HEK293 (cell line): ENCODE results near the gene UNC13A.

Experiments
- CTCF ChIA-PET: fragments of 350-600 bp; formaldehyde crosslinking; extraction: SDS; loops from one replicate; lab custom pipeline; 2021; ENCODE audit warnings: antibody characterized with exemption; lab: Yijun Ruan, JAX
- POLR2A ChIA-PET: fragments of 300-600 bp; formaldehyde crosslinking; extraction: SDS; loops from one replicate; lab custom pipeline; 2020; ENCODE audit warnings: antibody characterized with exemption, inconsistent platforms; lab: Yijun Ruan, JAX
- H3K27ac ChIP-seq: fragments of 200-500 bp; sonication (Bioruptor generic); 2 replicates; pipeline ENCODE4 v1.5.1; 2014; ENCODE audit warnings: low read depth, low read length, control low read depth, inconsistent platforms; ENCODE audit errors: extremely low read depth
- H3K36me3 ChIP-seq, 2 experiments: fragments of 200-500 bp in 1 of 2; sonication (Bioruptor generic) in 1 of 2; 1 replicate in 1 of 2; 2 replicates in 1 of 2; pipeline ENCODE4 v1.5.1; 2014 to 2017; ENCODE audit warnings: inconsistent platforms in 2 of 2, low read length in 2 of 2; ENCODE audit not compliant: control insufficient read depth in 2 of 2, insufficient read depth in 1 of 2
- H3K4me1 ChIP-seq: fragments of 200-500 bp; sonication (Bioruptor generic); 2 replicates; pipeline ENCODE4 v1.5.1; 2014; ENCODE audit warnings: mild to moderate bottlenecking, low read length, inconsistent platforms; ENCODE audit not compliant: control insufficient read depth, insufficient read depth
- H3K4me3 ChIP-seq: 2 replicates; pipeline ENCODE4 v1.5.1; 2011; ENCODE audit warnings: low read depth, mild to moderate bottlenecking, control low read depth, low read length, moderate library complexity
- H3K9me3 ChIP-seq: fragments of 200-500 bp; sonication (Bioruptor generic); 2 replicates; pipeline ENCODE4 v1.5.1; 2014; ENCODE audit warnings: low read depth, low read length, inconsistent platforms; ENCODE audit not compliant: control insufficient read depth, insufficient read depth
- FEZF1 ChIP-seq: fragments of 450-650 bp; formaldehyde crosslinking; IDR thresholded peaks from 2 replicates; pipeline ENCODE4 v1.5.1; 2016; ENCODE audit warnings: missing biosample characterization, missing genetic modification characterization
- ZBTB26 ChIP-seq: fragments of 450-650 bp; formaldehyde crosslinking; optimal IDR thresholded peaks from 2 replicates; pipeline ENCODE3; 2016; ENCODE audit warnings: missing biosample characterization, mild to moderate bottlenecking, missing genetic modification characterization
- ZBTB7A ChIP-seq: fragments of 450-650 bp; formaldehyde crosslinking; IDR thresholded peaks from 2 replicates; pipeline ENCODE4 v1.5.1; 2016; ENCODE audit warnings: low read depth, missing biosample characterization, missing genetic modification characterization
- ZNF16 ChIP-seq: fragments of 450-650 bp; formaldehyde crosslinking; IDR thresholded peaks from 2 replicates; pipeline ENCODE4 v1.5.1; 2016; ENCODE audit warnings: low read depth, missing biosample characterization, missing genetic modification characterization
- ZNF214 ChIP-seq: fragments of 450-650 bp; formaldehyde crosslinking; IDR thresholded peaks from 2 replicates; pipeline ENCODE4 v1.5.1; 2017; ENCODE audit warnings: missing biosample characterization, mild to moderate bottlenecking, missing genetic modification characterization, borderline replicate concordance
- ZNF292 ChIP-seq: fragments of 450-650 bp; formaldehyde crosslinking; IDR thresholded peaks from 2 replicates; pipeline ENCODE4 v1.5.1; 2016; ENCODE audit warnings: low read depth, missing biosample characterization, missing genetic modification characterization, borderline replicate concordance
- ZNF398 ChIP-seq: fragments of 450-650 bp; formaldehyde crosslinking; IDR thresholded peaks from 2 replicates; pipeline ENCODE4 v1.5.1; 2017; ENCODE audit warnings: missing biosample characterization, missing genetic modification characterization
- ZNF416 ChIP-seq: fragments of 450-650 bp; formaldehyde crosslinking; IDR thresholded peaks from 2 replicates; pipeline ENCODE4 v1.5.1; 2016; ENCODE audit warnings: missing biosample characterization, missing genetic modification characterization
- ZNF510 ChIP-seq: fragments of 450-650 bp; formaldehyde crosslinking; IDR thresholded peaks from 2 replicates; pipeline ENCODE4 v1.5.1; 2018; ENCODE audit warnings: mild to moderate bottlenecking, missing genetic modification characterization, missing biosample characterization; ENCODE audit not compliant: insufficient replicate concordance
- ZNF580 ChIP-seq: fragments of 450-650 bp; formaldehyde crosslinking; IDR thresholded peaks from 2 replicates; pipeline ENCODE4 v1.5.1; 2016; ENCODE audit warnings: missing biosample characterization, missing genetic modification characterization
- ZNF670 ChIP-seq: fragments of 450-650 bp; formaldehyde crosslinking; IDR thresholded peaks from 2 replicates; pipeline ENCODE4 v1.5.1; 2016; ENCODE audit warnings: missing biosample characterization, missing genetic modification characterization, low read depth
- ZNF707 ChIP-seq: fragments of 450-650 bp; formaldehyde crosslinking; IDR thresholded peaks from 2 replicates; pipeline ENCODE4 v1.5.1; 2016; ENCODE audit warnings: missing biosample characterization, missing genetic modification characterization
- ZNF76 ChIP-seq: fragments of 450-650 bp; formaldehyde crosslinking; IDR thresholded peaks from 2 replicates; pipeline ENCODE4; 2016; ENCODE audit warnings: low read depth, missing biosample characterization, missing genetic modification characterization, borderline replicate concordance
- ZNF777 ChIP-seq: fragments of 450-650 bp; formaldehyde crosslinking; IDR thresholded peaks from 2 replicates; pipeline ENCODE4 v1.5.1; 2017; ENCODE audit warnings: missing biosample characterization, missing genetic modification characterization, borderline replicate concordance

UNC13A gene

GRCh38 chr19:17562561-17562960 lies 125.6 kb downstream of the UNC13A start:
- POLR2A ChIA-PET: interaction anchor here (0.6 kb wide), 1 partner anchor 257 kb away, joined by 4 read pairs; no protein-coding TSS in a partner anchor
- no peak for TF ChIP-seq ZNF292 (tag by site-specific recombination)

GRCh38 chr19:17562097-17562496 lies 126.1 kb downstream of the UNC13A start:
- no peak overlapping the region for H3K4me3 ChIP-seq
- TF ChIP-seq ZNF580 (tag by site-specific recombination): no peak
- TF ChIP-seq ZBTB7A: no peak
- TF ChIP-seq ZNF214 (tag by site-specific recombination): no peak
- no peak for TF ChIP-seq ZNF76 (tag by site-specific recombination)
- TF ChIP-seq ZNF670 (tag by site-specific recombination): no peak
- peak; percentile 91 for TF ChIP-seq ZNF16 (tag by site-specific recombination)
- TF ChIP-seq, all 188 proteins: peak for 1
- ChIA-PET CTCF (interaction anchor here (0.6 to 1.4 kb wide), 2 partner anchors 11 to 26 kb away, joined by 3 to 9 read pairs; no protein-coding TSS in a partner anchor), POLR2A (interaction anchor here (0.6 kb wide), 1 partner anchor 257 kb away, joined by 4 read pairs; no protein-coding TSS in a partner anchor)
- Histone ChIP-seq H3K9me3 (no peaks in the 10 kb centered on the region), H3K4me1 (no peaks in the 10 kb centered on the region), H3K27ac (no peak overlapping the region), H3K36me3 (peaks cover 52 to 55% of the 10 kb centered on the region in 2 experiments)

More at GRCh38 chr19:17562561-17562960, 125.6 kb downstream of the UNC13A start:
- H3K36me3 ChIP-seq: peaks cover 52 to 56% of the 10 kb centered on the region in 2 experiments
- H3K9me3 ChIP-seq: no peaks in the 10 kb centered on the region
- no peak overlapping the region for H3K27ac ChIP-seq
- H3K4me1 ChIP-seq: no peaks in the 10 kb centered on the region
- H3K4me3 ChIP-seq: no peak overlapping the region
- CTCF ChIA-PET: interaction anchor here (0.6 to 1.4 kb wide), 2 partner anchors 11 to 26 kb away, joined by 3 to 9 read pairs; no protein-coding TSS in a partner anchor

GRCh38 chr19:17560205-17560595 lies 128.0 kb downstream of the UNC13A start:
- CTCF ChIA-PET: interaction anchor here (0.5 to 1.0 kb wide), 2 partner anchors 13 to 189 kb away, joined by 3 to 4 read pairs; no protein-coding TSS in a partner anchor
- no peak overlapping the region for H3K4me3 ChIP-seq
- TF ChIP-seq ZNF510 (tag by site-specific recombination) (no peak), ZNF707 (no peak), ZNF777 (tag by site-specific recombination) (no peak), FEZF1 (no peak), ZNF398 (tag by site-specific recombination) (no peak), ZNF416 (no peak), ZBTB26 (no peak)
- TF ChIP-seq, all 188 proteins: peak for 0
- Histone ChIP-seq H3K9me3 (no peaks in the 10 kb centered on the region), H3K36me3 (peaks cover 36 to 44% of the 10 kb centered on the region in 2 experiments), H3K27ac (no peak overlapping the region), H3K4me1 (no peaks in the 10 kb centered on the region; the same call in 1 of the 2 replicates)
- POLR2A ChIA-PET: interaction anchor here (1.1 kb wide), 1 partner anchor 10 kb away, joined by 3 read pairs; no protein-coding TSS in a partner anchor
